Astrocyte (in vitro differentiated cells and primary cell): ENCODE data around the gene C1orf105.

Experiments used
- CTCF ChIP-seq: IDR thresholded peaks from 2 replicates; pipeline ENCODE4 v1.5.1; 2011; ENCODE audit warnings: low read depth, mild to moderate bottlenecking, inconsistent platforms, low read length, moderate library complexity; ENCODE audit not compliant: insufficient read depth
- EZH2 ChIP-seq: IDR thresholded peaks from 2 replicates; pipeline ENCODE4 v1.6.1; 2012; ENCODE audit warnings: mild to moderate bottlenecking, low read length, inconsistent platforms; ENCODE audit not compliant: insufficient read depth

GRCh38 chr1:172394811-172395210 lies 25.7 kb upstream of the C1orf105 start:
- TF ChIP-seq EZH2 (no peak), CTCF (no peak)
